ENCODE results near the gene PLET1.

The PLET1 gene

GRCh38 chr11:112237451-112237850 lies 23.2 kb downstream of the PLET1 start:
- no peak for DNase-seq

DNA sequence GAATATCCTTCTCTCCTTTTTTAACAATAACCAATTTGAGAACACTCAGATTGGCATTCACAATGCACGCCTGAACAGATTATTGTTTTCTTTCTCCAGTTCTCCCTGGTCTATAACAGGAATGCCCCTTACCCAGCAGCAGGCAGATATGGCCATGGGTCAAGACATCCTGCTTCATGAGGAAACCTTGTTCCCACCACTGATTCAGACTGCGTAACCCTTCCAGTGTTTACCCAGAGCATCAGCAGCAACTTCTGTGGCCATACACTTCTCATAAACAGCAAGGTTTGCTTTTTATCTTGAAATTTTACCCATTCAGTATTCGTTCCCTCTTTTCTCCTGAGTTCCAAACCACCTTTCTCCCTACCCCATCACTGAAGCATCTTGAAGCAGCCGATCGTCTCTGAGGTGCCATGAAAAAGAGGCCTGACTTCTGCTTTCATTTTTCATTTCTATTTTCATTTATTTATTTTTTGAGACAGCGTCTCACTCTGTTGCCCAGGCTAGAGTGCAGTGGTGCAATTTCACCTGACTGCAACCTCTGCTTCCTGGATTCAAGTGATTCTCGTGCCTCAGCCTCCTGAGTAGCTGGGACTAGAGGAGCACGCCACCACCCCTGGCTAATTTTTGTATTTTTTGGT lies 24.8 kb downstream of the PLET1 start:
- DNase-seq: no peak

GRCh38 chr11:112231952-112232351 lies 28.7 kb downstream of the PLET1 start:
- no peak for DNase-seq

DNA sequence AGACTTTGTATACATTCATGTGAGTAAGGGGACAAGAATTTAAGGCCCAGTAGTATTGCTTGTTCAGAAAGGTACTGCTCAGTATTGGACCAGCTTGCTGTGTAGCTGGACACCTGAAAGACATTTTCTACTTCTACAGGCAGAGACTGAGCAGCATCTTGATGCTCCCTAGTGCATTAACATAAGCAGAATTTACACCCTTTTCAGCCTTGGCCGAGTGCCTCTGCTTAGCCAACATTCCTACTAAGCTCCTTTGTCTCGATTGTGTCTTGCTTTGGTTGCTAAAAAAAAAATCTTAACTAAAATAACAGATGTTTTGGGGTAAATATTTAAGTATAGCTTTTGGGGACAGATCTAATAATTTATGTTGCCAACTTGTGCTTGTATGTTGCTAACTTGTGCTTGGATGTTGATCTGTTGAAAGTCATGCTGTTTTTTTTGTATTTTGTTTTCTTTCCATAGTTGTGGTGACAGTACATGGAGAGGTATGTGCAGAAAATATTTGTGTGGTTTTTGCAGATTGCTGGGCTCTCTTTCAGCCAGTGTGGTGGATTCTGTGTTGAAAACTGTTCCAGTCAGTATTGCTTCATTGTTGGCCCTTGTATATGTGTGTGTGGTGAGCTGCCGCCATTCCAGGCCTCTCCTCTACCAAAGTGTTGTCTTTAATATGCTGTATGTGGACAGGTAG lies 30.8 kb downstream of the PLET1 start:
- no peak for DNase-seq

DNA sequence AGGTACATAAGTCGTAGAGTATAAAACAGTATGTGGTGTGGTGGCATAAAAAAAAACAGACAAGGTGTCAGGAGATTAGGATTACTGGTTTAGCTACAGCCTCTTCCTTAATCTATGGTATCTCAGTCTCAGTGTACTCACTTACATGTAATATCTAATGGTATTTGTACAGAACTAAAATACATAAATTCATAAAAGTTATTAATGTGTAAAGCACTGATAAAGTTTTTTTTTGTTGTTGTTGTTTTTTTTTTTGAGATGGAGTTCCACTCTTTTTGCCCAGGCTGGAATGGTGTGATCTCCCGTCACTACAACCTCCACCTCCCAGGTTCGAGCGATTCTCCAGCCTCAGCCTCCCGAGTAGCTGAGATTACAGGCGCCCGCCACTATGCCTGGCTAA lies 31.5 kb downstream of the PLET1 start:
- DNase-seq: no peak

DNA sequence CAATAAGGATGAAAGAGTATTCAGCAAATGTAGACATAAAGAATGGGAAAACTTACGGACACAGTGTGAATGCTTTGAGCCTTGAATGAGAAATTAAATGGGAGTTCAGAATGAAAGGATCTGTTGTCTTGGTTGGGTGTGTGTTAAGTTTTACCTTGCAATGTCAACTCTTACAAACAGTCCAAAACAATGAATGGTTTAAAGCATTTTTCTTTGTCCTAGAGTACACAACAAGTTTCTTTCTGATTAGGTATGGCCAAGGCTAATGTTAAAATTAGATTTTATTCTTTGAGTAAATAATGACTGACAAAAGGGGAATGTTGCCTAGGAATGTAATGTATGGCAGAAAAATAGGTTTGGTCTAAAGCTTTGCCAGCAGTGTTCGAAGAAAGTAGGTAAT lies 32.0 kb downstream of the PLET1 start:
- no peak for DNase-seq

GRCh38 chr11:112227471-112227870 lies 33.2 kb downstream of the PLET1 start:
- no peak for DNase-seq

DNA sequence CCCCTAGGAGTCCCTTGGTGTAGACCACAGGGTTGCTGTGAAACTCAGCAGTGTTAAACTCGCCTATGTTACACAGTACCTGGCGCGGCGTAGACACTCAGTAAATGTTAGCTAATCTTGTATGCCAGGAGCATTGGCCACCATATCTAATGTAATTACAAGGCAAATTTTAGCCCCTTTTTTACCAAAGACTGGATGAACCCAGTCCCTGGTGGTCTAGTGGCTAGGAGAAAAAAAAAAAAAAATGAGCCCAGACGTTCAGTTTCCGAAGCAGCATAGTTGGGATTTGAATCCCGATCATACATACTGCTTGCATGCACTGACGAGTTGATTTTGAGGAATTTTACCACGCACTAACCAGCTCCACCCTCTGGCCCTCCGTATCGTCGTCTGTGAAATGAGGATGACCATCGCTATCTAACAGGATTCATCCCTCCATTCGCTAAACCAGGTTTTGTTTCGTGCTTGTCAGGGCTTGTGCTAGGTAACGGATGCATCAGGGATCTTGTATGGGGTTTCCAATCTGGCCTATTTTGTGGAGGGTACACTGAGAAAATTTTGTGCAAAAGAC lies 33.7 kb downstream of the PLET1 start:
- DNase-seq: no peak

GRCh38 chr11:112226062-112226830 lies 34.4 kb downstream of the PLET1 start, which contains the start of gene PTS:
TSS of gene PTS (plus strand) at chr11:112226428. CDS start at chr11:112226444, 16 bp downstream.
- peak; percentile 77 for DNase-seq

GRCh38 chr11:112225753-112226061 lies 35.0 kb downstream of the PLET1 start:
- no peak for DNase-seq

- DNase-seq: no peak
Measured at GRCh38 chr11:112223754-112224532, 36.7 kb downstream of the PLET1 start.

DNA sequence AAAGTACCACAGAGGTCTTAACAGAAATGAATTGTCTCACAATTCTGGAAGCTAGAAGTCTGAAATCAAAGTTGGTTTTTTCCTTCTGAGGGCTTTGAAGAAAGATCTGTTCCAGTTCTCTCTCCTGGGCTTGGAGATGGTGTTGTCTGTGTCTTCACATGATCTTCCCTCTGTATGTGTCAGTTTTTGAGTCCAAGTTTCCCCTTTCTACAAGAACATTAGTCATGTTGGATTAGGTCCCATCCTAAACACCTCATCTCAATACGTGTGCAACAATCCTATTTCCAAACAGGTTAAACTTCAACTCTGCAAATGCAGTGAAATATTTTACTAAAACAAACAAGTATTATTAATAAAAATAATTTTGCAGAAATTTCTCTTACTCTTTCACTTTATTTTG lies 37.5 kb downstream of the PLET1 start:
- DNase-seq: no peak

DNA sequence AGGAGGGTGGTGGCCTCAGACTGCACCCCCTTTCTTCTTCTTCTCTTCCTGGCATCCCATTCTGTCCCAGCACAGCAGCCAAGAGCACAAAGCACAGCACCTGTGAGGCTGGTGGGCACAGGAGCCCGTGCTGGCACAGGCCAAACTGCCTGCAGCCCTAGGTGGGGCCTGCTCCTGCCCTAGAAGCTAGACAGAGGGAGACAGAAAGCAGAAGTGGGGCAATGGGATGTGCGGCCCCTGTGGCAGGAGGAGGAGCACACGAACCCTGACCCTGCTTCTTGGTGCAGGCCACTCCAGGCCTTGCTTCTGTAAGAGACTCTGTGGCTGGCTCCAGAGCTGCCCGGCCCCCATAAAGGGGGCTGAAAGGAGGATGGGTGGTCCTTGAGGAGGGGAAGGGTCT lies 38.4 kb downstream of the PLET1 start:
- DNase-seq: no peak

GRCh38 chr11:112221274-112221835 lies 39.3 kb downstream of the PLET1 start:
- no peak for DNase-seq

GRCh38 chr11:112219476-112220232 lies 41.0 kb downstream of the PLET1 start:
- no peak for DNase-seq

- no peak for DNase-seq
Measured at GRCh38 chr11:112216561-112217105, 44.0 kb downstream of the PLET1 start.

DNA sequence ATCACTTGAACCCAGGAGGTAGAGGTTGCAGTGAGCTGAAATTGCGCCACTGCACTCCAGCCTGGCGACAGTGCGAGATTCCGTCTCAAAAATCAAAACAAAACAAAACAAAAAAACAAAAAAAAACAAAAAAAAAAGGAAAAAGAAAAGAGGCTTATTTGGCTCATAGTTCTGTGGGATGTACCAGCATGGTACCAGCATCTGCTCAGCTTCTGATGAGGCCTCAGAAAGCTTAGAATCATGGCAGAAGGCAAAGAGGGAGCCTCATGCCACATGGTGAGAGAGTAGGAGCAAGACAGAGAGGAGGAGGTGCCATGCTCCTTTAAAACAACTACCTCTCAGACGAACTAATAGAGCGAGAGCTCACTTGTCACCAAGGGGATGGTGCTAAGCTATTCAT lies 45.0 kb downstream of the PLET1 start:
- no peak for DNase-seq

DNA sequence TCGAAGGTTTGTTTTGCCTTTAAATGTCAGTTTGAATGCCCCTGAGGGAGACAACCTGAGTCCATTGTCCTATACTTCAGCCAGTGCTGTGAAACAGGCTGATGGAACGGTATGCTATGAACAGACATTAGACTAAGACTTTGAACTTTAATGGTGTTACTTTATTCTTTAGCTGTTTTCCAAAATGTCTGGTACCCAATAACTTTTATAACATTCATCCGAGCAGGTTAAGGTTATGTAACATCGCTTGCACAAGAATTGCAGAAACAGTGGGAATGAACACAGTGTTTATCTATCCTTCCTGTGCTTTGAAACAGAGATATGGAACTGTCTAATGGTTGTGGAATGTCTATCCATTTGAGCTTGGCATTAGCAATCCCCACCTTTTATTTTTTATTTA lies 46.9 kb downstream of the PLET1 start:
- no peak for DNase-seq

DNA sequence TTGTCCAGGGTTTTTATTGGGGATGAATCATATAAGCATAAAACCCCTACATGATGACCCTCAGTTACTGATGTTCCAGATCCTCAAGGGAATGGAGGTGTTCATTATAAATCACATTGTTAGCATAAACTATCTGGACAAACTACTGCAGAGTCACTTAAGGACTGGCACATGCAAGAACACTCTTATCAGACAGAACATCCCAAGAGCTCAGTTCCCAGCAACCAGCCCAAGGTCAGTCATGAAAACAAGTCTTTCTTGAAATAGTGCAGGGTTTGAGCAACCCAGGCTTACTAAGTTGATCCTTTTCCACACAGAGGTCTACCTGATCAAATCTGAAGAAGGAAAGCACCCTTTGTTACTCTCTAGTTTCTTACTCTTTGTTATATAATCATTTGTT lies 48.0 kb downstream of the PLET1 start:
- DNase-seq: no peak

DNA sequence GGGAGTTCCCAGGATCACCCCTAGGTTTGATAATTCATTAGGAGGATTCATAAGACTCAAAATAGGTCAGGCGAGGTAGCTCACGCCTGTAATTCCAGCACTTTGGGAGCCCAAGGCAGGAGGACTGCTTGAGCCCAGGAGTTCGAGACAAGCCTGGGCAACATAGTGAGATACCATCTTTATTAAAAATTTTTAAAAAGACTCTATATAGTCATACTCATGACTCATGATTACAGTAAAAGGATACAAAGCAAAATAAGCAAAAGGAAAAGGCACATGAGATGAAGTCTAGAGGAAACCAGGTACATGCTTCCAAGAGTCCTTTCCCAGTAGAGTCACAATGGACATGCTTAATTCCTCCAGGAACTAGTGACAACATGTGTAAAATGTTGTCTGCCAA lies 48.4 kb downstream of the PLET1 start:
- DNase-seq: no peak

- no peak for DNase-seq
Measured at GRCh38 chr11:112211536-112211935, 49.1 kb downstream of the PLET1 start.

DNA sequence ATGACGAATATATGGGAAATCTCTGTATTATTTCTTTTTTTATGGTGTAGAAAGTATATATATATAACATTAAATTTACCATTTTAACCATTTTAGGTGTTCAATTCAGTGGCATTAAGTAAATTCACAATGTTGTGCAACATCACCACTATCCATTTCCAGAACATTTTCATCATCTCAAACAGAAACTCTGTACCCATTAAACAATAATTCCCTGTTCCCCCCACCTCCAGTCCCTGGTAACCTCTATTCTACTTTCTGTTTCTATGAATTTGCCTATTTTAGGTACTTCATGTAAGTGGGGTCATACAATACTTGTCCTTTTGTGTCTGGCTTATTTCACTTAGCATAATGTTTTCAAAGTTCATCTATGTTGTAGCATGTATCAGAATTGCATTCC lies 49.8 kb downstream of the PLET1 start:
- DNase-seq: no peak
